Endothelial cell of umbilical vein (primary cell): Measurements from ENCODE around the gene ATXN2. TPM values are rescaled to one million over a fixed set of nuclear protein-coding genes. Genes with fewer than 3 reads are reported as not detected.
A peak's percentile ranks its signal among the peaks of the same experiment; 100 is the strongest.

ENCODE experiments used
- BruUV-seq: library from RNA; stranded (reverse); fragments of 400-500 nt; replicated peaks from 2 replicates; lab custom pipeline; 2021; lab: Mats Ljungman, UMichigan
- CTCF ChIA-PET: fragments of 300-600, 350-600 bp; sonication (Branson Sonifier 250); formaldehyde crosslinking; loops from one replicate; lab custom pipeline; 2021; ENCODE audit warnings: antibody characterized with exemption, inconsistent platforms; lab: Charles Lee
- POLR2A ChIA-PET: fragments of 300-600, 350-600 bp; sonication (Branson Sonifier 250); formaldehyde crosslinking; loops from one replicate; lab custom pipeline; 2021; ENCODE audit warnings: antibody characterized with exemption, inconsistent platforms; lab: Charles Lee
- DNase-seq: peaks from one replicate; pipeline ENCODE4 v3.0.0-alpha.2; 2011; ENCODE audit warnings: low read depth, low spot score
- FAIRE-seq: peaks from 2 replicates; lab custom pipeline; 2011; peaks lifted over from hg19 to GRCh38; lab: Jason Lieb, UNC
- H2AFZ ChIP-seq: 2 replicates; pipeline ENCODE4 v1.6.0; 2012; ENCODE audit warnings: low read depth, low read length, control low read depth, inconsistent platforms
- H3K27ac ChIP-seq: 2 replicates; pipeline ENCODE4 v1.5.1; 2011; ENCODE audit warnings: low read depth, mild to moderate bottlenecking, control low read depth, low read length, moderate library complexity; ENCODE audit not compliant: insufficient read depth
- H3K27me3 ChIP-seq, 2 experiments: 2 replicates each; pipeline versions ENCODE4 v1.6.0 to v1.6.1; 2011; ENCODE audit warnings: low read length in 2 of 2, mixed read lengths in 1 of 2; ENCODE audit not compliant: control insufficient read depth in 2 of 2, insufficient read depth in 2 of 2
- H3K36me3 ChIP-seq, 2 experiments: 2 replicates in 1 of 2; 3 replicates in 1 of 2; pipeline ENCODE4 v1.5.1; 2011; ENCODE audit warnings: low read length in 2 of 2, mild to moderate bottlenecking in 1 of 2, moderate library complexity in 1 of 2; ENCODE audit not compliant: control insufficient read depth in 2 of 2, insufficient read depth in 2 of 2; ENCODE audit errors: extremely low read depth in 1 of 2
- H3K4me1 ChIP-seq: 3 replicates; pipeline ENCODE4 v1.5.1; 2011; ENCODE audit warnings: mild to moderate bottlenecking, low read length; ENCODE audit not compliant: control insufficient read depth, insufficient read depth; ENCODE audit errors: extremely low read depth
- H3K4me2 ChIP-seq: 2 replicates; pipeline ENCODE4 v1.6.1; 2011; ENCODE audit warnings: low read length, control low read depth, mixed read lengths; ENCODE audit not compliant: insufficient read depth
- H3K4me3 ChIP-seq, 3 experiments: fragments of 200-600 bp in 1 of 3; sonication (generic), shearing (Covaris generic) in 1 of 3; replicated peaks in 1 of 3; 2 replicates each; pipeline ENCODE4 v1.5.1; 2011 to 2016; ENCODE audit warnings: control low read depth in 3 of 3, low read length in 3 of 3, mild to moderate bottlenecking in 2 of 3, inconsistent platforms in 1 of 3, low read depth in 1 of 3, moderate library complexity in 1 of 3; ENCODE audit not compliant: insufficient read depth in 1 of 3
- H3K79me2 ChIP-seq: 2 replicates; pipeline ENCODE4 v1.6.0; 2012; ENCODE audit warnings: low read length, inconsistent platforms; ENCODE audit not compliant: control insufficient read depth, insufficient read depth
- H3K9ac ChIP-seq: replicated peaks from 2 replicates; pipeline ENCODE3; 2011; ENCODE audit warnings: low read length, control low read depth; ENCODE audit not compliant: insufficient read depth; ENCODE audit errors: extremely low read depth
- H3K9me1 ChIP-seq: replicated peaks from 3 replicates; pipeline ENCODE4 v1.6.0; 2011; ENCODE audit warnings: mild to moderate bottlenecking, low read length; ENCODE audit not compliant: control insufficient read depth, insufficient read depth; ENCODE audit errors: extremely low read depth
- H3K9me3 ChIP-seq: replicated peaks from 2 replicates; pipeline ENCODE4 v1.5.1; 2012; ENCODE audit warnings: low read length, inconsistent platforms; ENCODE audit not compliant: control insufficient read depth, insufficient read depth
- H4K20me1 ChIP-seq: replicated peaks from 2 replicates; pipeline ENCODE3; 2011; ENCODE audit warnings: mild to moderate bottlenecking, low read length; ENCODE audit not compliant: control insufficient read depth, insufficient read depth; ENCODE audit errors: extremely low read depth
- CTCF ChIP-seq, 2 donors: IDR thresholded peaks; 1 replicate in 1 of 2; 2 replicates in 1 of 2; pipeline ENCODE4 v1.5.1; 2011; ENCODE audit warnings: low read length in 2 of 2, mild to moderate bottlenecking in 2 of 2, moderate library complexity in 2 of 2, control low read depth in 1 of 2, inconsistent platforms in 1 of 2, low read depth in 1 of 2; ENCODE audit not compliant: insufficient read depth in 1 of 2; ENCODE audit errors: extremely low read depth in 1 of 2
- EZH2 ChIP-seq: IDR thresholded peaks from 2 replicates; pipeline ENCODE4 v1.6.1; 2012; ENCODE audit warnings: borderline replicate concordance, low read depth, mild to moderate bottlenecking, moderate library complexity, low read length, inconsistent platforms; ENCODE audit not compliant: severe bottlenecking
- FOS ChIP-seq: IDR thresholded peaks from 2 replicates; pipeline ENCODE4 v1.6.1; 2011; ENCODE audit warnings: mild to moderate bottlenecking, low read length, moderate library complexity, borderline replicate concordance; ENCODE audit not compliant: insufficient read depth
- GATA2 ChIP-seq: IDR thresholded peaks from 2 replicates; pipeline ENCODE4 v1.7.0; 2011; ENCODE audit warnings: low read depth, mild to moderate bottlenecking, moderate library complexity, mixed read lengths, low read length; ENCODE audit not compliant: insufficient read length, insufficient read depth
- JUN ChIP-seq: IDR thresholded peaks from 2 replicates; pipeline ENCODE4 v1.6.1; 2011; ENCODE audit warnings: borderline replicate concordance, low read depth; ENCODE audit not compliant: insufficient read length, insufficient read depth
- MYC ChIP-seq: IDR thresholded peaks from one replicate; pipeline ENCODE4 v1.6.1; 2011; ENCODE audit warnings: mild to moderate bottlenecking, low read depth, low read length
- POLR2A ChIP-seq: IDR thresholded peaks from 2 replicates; pipeline ENCODE4 v1.6.1; 2012; ENCODE audit warnings: low read depth, mild to moderate bottlenecking, control low read depth, low read length
- POLR2AphosphoS5 ChIP-seq: IDR thresholded peaks from 2 replicates; pipeline ENCODE4 v1.6.1; 2012; ENCODE audit warnings: low read depth, mild to moderate bottlenecking, control low read depth, low read length, moderate library complexity; ENCODE audit not compliant: insufficient read depth
- dilution Hi-C: fragments of 300-500 bp; cut with MboI; formaldehyde crosslinking; loops from one replicate; pipeline ENCODE4 v1.15.0; 2019; ENCODE audit warnings: low sequenced_read_pairs; ENCODE audit not compliant: extremely low pct_ligation_motif_present
- intact Hi-C: fragments of 100-400 bp; cut with micrococcal nuclease; formaldehyde crosslinking; loops from one replicate; pipeline ENCODE4 v1.10.0; 2022
- polyA plus RNA-seq, 4 experiments: library from polyadenylated mRNA; depleted of rRNA in 3 of 4; stranded (reverse) in 3 of 4; unstranded in 1 of 4; fragments of >200 nt; gene quantifications; 2 replicates each; pipeline versions ENCODE4 v1.2.1 to v1.2.3, GENCODE V29; 2011 to 2012; ENCODE audit warnings: missing spikeins in 1 of 4
- total RNA-seq: library from RNA; stranded (reverse); gene quantifications from 2 replicates; pipeline ENCODE4 v1.2.3, GENCODE V29; 2021
- TF ChIP-seq, protein P1 (sequence below): IDR thresholded peaks from 2 replicates; pipeline ENCODE4 v1.6.1; 2011; ENCODE audit not compliant: insufficient read depth, insufficient read length

Gene ATXN2
- total and polyA plus RNA-seq, 2 donors (not counting 3 experiments of a cell fraction or from before 2014, with no cell fraction given), result 58.9 to 86.7 TPM

DNA sequence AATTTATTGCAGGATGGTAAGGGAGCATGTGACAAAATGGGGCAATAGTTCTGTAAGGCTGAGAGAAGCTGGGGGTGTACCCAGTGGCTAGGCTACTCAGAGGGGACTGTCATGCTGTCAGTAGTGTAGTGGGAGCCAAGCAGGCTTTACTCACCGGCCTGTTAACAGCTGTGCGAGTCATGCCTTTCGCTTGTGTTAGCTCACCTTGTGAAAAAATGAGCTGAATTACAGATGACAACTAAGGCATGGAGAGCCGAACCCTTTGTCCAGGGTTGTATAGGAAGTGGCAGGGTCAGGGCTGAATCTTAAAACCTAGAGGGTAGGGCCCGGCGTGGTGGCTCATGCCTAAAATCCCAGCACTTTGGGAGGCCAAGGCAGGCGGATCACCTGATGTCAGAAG is 155.5 kb downstream of the ATXN2 start:
- CTCF ChIA-PET, result interaction anchor here (1.3 to 16.4 kb wide), 9 partner anchors 8 to 45 kb away, joined by 3 to 464 read pairs (median 7); no protein-coding TSS in a partner anchor
- Histone ChIP-seq H3K9me3 (no peaks in the 10 kb centered on the region), H3K4me3 (no peak overlapping the region), H3K27ac (peak overlapping the region; percentile 14), H3K9ac (no peak overlapping the region), H3K27me3 (no peaks in the 10 kb centered on the region), H3K9me1 (no peaks in the 10 kb centered on the region), H3K36me3 (peaks cover 13 to 33% of the 10 kb centered on the region in 2 experiments), H3K4me2 (no peak overlapping the region), H4K20me1 (no peaks in the 10 kb centered on the region), H2AFZ (no peak overlapping the region), H3K4me1 (peaks cover 69% of the 10 kb centered on the region), H3K79me2 (peaks cover 83% of the 10 kb centered on the region)
- TF ChIP-seq JUN (no peak), POLR2AphosphoS5 (peak; percentile 7)
- intact Hi-C loops (no loop called here), dilution Hi-C loops (no loop called here)
- POLR2A ChIA-PET, result interaction anchor here (0.5 to 0.6 kb wide), 2 partner anchors 10 to 44 kb away, joined by 3 read pairs; no protein-coding TSS in a partner anchor
- BruUV-seq, result no TSS peak
- no peak for DNase-seq
- FAIRE-seq, result peak; percentile 64

DNA sequence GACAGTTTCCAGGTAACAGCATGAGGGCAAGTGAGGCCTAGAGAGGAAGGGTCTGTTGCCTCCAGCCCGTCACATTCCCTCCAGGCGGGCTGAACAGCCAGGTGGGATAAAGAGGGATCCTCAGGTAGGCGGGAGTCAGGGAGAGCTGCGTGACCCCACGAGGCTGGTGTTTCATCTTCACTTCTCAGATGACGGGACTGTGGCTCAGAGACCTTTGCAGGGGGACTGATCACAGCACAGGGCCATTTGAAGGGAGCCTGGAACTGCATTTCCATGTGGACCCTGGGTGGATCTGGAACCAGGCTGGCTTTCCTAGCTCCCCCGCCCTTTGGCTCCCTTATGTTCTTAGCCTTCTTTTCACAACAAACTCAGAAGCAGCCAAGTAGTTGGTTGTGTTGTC is 156.0 kb downstream of the ATXN2 start:
- intact Hi-C loops, result no loop called here
- peak overlapping the region; percentile 14 for H3K27ac ChIP-seq
- no peaks in the 10 kb centered on the region for H3K9me3 ChIP-seq
- no peak for DNase-seq
- H3K4me3 ChIP-seq, result no peak overlapping the region
- no peaks in the 10 kb centered on the region for H3K27me3 ChIP-seq
- POLR2A ChIA-PET, result interaction anchor here (0.6 kb wide), 1 partner anchor 44 kb away, joined by 3 read pairs; no protein-coding TSS in a partner anchor
- H3K9ac ChIP-seq, result no peak overlapping the region
- CTCF ChIA-PET, result interaction anchor here (1.3 to 16.4 kb wide), 5 partner anchors 9 to 45 kb away, joined by 3 to 464 read pairs (median 7); no protein-coding TSS in a partner anchor
- no TSS peak for BruUV-seq
- no peak for FAIRE-seq
- dilution Hi-C loops, result no loop called here
- peaks cover 74% of the 10 kb centered on the region for H3K4me1 ChIP-seq
- H2AFZ ChIP-seq, result no peak overlapping the region
- H3K36me3 ChIP-seq, result peaks cover 9 to 28% of the 10 kb centered on the region in 2 experiments
- no peaks in the 10 kb centered on the region for H3K9me1 ChIP-seq
- H4K20me1 ChIP-seq, result no peaks in the 10 kb centered on the region
- H3K79me2 ChIP-seq, result peaks cover 84% of the 10 kb centered on the region
- TF ChIP-seq JUN (no peak), CTCF (IDR thresholded peaks at IDR 0.05; ENCODE audit: extremely low read depth in 1 of 2, insufficient read depth in 1 of 2, low read depth in 1 of 2, low read length in 2 of 2) (no peak), EZH2 (no peak), MYC (no peak), POLR2A (no peak), POLR2AphosphoS5 (no peak), FOS (no peak), GATA2 (no peak)
- TF ChIP-seq, protein P1, sequence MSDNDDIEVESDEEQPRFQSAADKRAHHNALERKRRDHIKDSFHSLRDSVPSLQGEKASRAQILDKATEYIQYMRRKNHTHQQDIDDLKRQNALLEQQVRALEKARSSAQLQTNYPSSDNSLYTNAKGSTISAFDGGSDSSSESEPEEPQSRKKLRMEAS, result no peak
- H3K4me2 ChIP-seq, result no peak overlapping the region
